Dendritic cell treated with granulocyte-macrophage colony-stimulating factor and Interleukin-4, amounts not matched to agents 40 ng/mL and 50 ng/mL, for 4 days (primary cell): ENCODE results near the gene RND3.

Experiments used
- H3K27ac Mint-ChIP-seq: one replicate; pipeline ENCODE4 v1.8.0; 2022; ENCODE audit warnings: mild to moderate bottlenecking, mixed read lengths
- H3K27me3 Mint-ChIP-seq: one replicate; pipeline ENCODE4 v1.8.0; 2022; ENCODE audit warnings: mild to moderate bottlenecking, mixed read lengths
- H3K36me3 Mint-ChIP-seq: one replicate; pipeline ENCODE4 v1.8.0; 2022; ENCODE audit warnings: low read depth, mixed read lengths
- H3K4me1 Mint-ChIP-seq: one replicate; pipeline ENCODE4 v1.8.0; 2022; ENCODE audit warnings: low read depth, mixed read lengths
- H3K4me3 Mint-ChIP-seq: one replicate; pipeline ENCODE4 v1.8.0; 2022; ENCODE audit warnings: mild to moderate bottlenecking, moderate library complexity, mixed read lengths
- H3K9me3 Mint-ChIP-seq: one replicate; pipeline ENCODE4 v1.8.0; 2022; ENCODE audit warnings: mixed read lengths
- intact Hi-C: fragments of 100-400 bp; cut with micrococcal nuclease; formaldehyde crosslinking; loops from one replicate; pipeline ENCODE4 v1.15.0; 2022

The RND3 gene

DNA sequence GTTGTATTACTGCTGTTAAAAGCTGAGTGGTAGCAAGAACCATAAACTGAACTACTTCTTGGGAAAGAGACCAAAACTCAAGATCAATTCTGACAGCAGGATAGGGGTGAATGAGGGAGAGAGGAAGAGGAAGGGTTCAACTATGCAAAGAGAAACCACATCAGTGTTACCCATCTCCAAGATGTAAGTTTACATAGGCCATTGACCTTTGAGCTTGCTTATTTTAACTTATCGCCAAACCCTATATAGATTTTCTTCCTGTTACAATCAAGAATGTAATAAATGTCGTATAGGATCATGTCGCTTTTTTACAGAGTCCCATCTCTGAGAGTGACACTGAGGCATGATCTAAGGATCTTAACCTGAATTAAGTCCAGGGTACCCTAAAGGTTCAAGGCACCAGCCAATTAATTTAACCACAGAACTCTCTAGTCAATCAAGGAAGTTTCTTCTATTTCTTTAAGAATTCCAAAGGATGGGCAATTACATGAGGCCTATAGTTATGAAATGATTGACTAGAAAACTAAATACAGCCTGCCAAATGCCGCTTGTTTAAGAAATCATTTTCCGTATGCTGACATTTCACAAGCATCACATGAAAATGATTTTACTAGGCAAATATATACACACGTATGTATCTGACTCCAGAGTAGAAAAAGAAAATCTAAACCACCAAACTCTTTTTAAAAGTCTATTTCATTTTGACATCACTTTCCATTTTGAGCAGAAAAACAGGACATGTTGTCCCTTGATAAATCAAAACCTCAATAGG is 11.8 kb downstream of the RND3 start:
- H3K36me3 Mint-ChIP-seq = no peaks in the 10 kb centered on the region
- H3K4me3 Mint-ChIP-seq = no peak overlapping the region
- intact Hi-C loops = no loop called here
- H3K9me3 Mint-ChIP-seq = no peaks in the 10 kb centered on the region
- no peaks in the 10 kb centered on the region for H3K27me3 Mint-ChIP-seq
- H3K27ac Mint-ChIP-seq = no peak overlapping the region
- no peaks in the 10 kb centered on the region for H3K4me1 Mint-ChIP-seq

DNA sequence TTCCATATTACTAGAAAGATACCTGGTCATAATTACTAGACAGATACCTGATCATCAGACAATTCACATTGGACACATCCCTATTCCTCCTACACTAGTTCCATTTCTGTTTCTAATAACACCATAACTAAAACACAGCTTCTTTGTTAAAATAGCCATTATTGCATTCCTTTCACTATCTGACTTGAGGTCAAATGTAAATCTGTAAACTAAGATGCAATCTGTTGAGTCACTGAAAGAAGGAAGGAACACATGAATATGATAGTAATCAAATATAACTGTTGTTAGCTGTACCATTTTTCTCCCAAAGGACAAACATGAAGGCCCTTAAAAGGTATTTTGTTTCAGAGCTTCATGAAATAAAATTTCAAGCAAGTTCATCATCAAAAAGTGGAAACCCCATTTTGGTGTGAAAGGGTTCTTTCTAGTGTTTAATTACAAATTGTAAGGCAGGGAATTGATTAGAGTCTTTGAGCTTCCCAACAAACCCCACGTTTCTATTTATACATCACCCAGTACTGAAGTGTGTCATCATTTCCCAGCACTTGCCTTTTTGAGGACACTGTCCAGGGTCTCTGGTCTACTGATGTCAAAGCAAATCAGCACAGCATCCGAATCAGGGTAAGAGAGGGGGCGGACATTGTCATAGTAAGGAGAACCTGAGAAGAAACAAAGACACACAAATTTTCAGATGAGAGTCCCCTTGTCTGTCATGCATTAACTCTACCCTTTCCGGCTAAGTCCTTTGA is 13.0 kb downstream of the RND3 start:
- Mint-ChIP-seq H3K4me1 (no peaks in the 10 kb centered on the region), H3K27me3 (no peaks in the 10 kb centered on the region), H3K27ac (no peak overlapping the region), H3K4me3 (no peak overlapping the region), H3K36me3 (no peaks in the 10 kb centered on the region), H3K9me3 (no peaks in the 10 kb centered on the region)
- intact Hi-C loops = no loop called here

DNA sequence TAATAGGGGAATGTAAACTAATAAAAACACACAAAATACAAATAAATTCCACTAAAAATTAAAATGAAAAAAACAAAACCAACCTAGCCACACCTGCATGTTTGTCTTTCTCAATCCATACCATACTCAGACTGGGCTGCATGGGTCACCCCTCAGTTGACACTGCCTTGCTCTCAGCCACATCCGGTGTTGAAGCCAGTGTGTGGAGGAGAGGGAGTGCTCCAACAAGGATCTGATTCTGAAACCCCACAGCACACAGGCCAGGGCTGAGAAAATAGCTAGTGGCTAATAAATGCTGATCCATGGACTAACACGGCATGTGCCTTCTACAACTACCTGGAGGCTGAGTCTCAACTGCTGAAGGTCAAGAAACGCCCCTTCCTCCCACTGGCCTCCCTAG is 13.7 kb downstream of the RND3 start:
- H3K27ac Mint-ChIP-seq = no peak overlapping the region
- H3K36me3 Mint-ChIP-seq = no peaks in the 10 kb centered on the region
- H3K9me3 Mint-ChIP-seq = no peaks in the 10 kb centered on the region
- H3K27me3 Mint-ChIP-seq = no peaks in the 10 kb centered on the region
- no peak overlapping the region for H3K4me3 Mint-ChIP-seq
- intact Hi-C loops = no loop called here
- H3K4me1 Mint-ChIP-seq = no peaks in the 10 kb centered on the region

DNA sequence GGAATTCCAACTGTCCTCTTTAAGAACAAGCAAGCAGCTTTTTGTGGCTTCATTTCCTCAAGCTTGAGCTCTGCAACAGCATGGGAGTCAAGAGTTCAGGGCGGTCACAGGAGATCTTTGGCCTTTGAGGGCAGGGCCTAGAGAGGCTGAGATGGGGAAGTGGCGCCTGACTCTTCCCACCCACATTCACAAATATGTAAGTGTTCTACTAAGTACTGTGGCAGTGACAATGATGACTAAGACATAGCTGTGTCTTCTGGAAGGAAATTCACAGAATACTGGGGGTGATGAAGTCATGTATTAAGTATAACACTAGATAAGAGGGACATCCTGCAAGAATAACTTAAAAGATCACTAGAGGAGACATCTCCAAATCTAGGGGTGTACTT is 15.0 kb downstream of the RND3 start:
- H3K4me1 Mint-ChIP-seq = no peaks in the 10 kb centered on the region
- intact Hi-C loops = no loop called here

DNA sequence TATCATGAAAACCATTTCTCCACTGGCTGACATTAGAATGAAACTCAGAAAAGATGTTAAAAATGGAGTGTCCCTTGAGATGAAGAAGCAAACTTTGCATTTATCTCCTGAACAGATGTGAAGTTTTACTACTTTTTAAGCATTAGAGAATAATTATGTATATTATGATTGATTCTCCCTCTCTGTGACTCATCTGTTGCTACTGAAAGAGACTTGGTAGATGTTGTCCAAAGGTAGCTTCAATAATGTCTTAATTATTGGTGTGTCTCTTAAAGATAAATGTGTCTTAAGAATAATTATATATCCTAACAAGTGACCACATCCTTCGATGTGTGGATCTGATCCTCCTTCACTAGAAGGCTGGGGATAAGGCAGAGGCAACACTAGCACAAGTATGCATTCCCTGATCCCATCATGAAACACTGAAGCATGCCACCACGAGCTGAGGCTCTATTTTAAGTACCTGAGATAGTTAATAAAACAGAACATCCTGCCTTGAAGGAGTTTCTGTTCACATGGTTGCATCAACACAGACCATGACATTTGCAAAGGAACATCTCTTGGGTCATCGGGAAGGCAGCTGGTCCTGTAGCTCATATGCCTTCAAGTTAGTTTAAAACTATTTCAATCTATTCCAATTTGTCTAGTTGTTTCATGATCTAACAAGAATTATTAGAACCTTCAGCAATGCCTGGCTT is 15.5 kb downstream of the RND3 start:
- intact Hi-C loops = no loop called here
- Mint-ChIP-seq H3K4me1 (no peaks in the 10 kb centered on the region), H3K27me3 (no peaks in the 10 kb centered on the region), H3K9me3 (no peaks in the 10 kb centered on the region), H3K4me3 (no peak overlapping the region), H3K27ac (no peak overlapping the region), H3K36me3 (no peaks in the 10 kb centered on the region)

More for the DNA sequence above, 15.0 kb downstream of the RND3 start:
- Mint-ChIP-seq H3K9me3 (no peaks in the 10 kb centered on the region), H3K4me3 (no peak overlapping the region), H3K27ac (no peak overlapping the region), H3K27me3 (no peaks in the 10 kb centered on the region), H3K36me3 (no peaks in the 10 kb centered on the region)

DNA sequence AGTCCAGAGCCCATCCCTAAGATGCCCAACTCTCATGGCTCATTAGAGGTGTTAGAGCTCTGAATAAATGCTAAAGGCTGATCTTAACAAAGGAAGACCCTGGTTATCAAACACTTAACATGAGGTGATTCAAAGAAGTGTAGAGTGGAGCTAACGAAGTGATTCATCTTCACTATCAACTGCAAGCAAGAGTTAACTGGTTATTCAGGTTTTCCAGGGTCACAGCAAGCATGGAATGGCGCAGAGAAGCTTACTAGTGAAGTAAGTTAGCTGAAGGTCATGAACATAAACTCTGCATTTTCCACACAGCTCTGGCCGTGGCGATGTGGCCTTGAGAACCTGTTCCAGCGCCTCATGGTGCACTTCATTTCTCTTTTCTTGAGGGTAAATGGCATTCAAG is 17.0 kb downstream of the RND3 start:
- Mint-ChIP-seq H3K27ac (no peak overlapping the region), H3K27me3 (no peaks in the 10 kb centered on the region), H3K9me3 (no peaks in the 10 kb centered on the region), H3K36me3 (no peaks in the 10 kb centered on the region), H3K4me1 (no peaks in the 10 kb centered on the region), H3K4me3 (no peak overlapping the region)
- intact Hi-C loops = no loop called here

DNA sequence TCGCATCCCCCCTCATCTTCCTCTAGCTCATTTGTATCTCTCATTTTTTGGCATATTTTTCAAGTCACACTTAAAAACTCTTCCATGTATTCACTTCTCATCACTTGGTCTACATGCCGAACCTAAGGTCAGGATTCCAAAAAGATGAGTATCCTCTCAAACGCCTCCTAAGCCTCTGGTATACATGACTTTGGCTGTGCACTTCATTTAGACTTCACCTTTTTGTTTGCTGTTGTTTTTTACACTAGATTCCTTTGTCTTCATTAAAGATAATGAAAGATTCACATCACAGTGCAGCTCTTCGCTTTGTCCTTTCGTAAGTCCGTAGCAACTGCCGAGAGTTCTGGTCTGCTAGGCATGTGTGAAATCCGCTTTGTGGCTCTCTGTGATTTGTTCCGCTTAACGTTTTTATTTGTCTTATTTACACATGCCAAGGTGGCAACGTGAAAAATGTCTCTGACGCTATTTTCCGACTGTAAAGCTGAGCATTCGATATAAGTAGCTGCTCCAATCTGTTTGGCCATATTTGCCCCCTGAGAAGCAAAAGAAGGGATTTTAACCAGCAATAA is 17.7 kb downstream of the RND3 start:
- intact Hi-C loops = no loop called here
- no peak overlapping the region for H3K27ac Mint-ChIP-seq
- no peaks in the 10 kb centered on the region for H3K36me3 Mint-ChIP-seq

DNA sequence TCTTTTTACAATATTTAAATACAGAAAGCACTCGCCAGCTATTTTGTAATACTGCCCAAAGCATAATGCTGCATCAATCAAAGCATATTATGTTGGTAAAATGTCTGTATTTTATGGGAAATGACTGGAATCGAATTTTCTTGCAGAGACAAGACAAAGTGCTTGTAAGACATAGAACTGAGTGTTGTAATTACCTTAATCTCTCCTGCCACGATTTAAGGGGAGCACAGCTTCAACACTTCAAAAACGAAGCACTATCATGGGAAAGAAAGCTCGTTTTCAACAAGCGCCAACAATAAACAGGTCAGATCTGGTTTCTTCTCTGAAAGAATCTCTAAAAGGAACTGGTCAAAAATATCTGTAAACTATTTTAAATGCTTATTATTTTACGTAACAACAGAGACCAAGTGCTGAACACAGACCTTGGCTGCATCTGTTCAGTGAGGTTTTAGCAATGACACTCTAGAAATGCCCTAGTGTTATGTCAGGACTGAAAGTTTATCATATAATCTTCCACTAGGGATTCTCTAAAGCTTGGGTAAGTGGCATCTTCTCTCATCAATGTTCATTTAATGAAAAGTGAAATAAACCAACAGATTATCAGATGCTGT is 19.0 kb downstream of the RND3 start:
- intact Hi-C loops = no loop called here
- H3K36me3 Mint-ChIP-seq = no peaks in the 10 kb centered on the region
- no peak overlapping the region for H3K27ac Mint-ChIP-seq
- no peaks in the 10 kb centered on the region for H3K4me1 Mint-ChIP-seq
- H3K9me3 Mint-ChIP-seq = no peaks in the 10 kb centered on the region
- H3K4me3 Mint-ChIP-seq = no peak overlapping the region
- H3K27me3 Mint-ChIP-seq = no peaks in the 10 kb centered on the region

More for the DNA sequence above, 17.7 kb downstream of the RND3 start:
- Mint-ChIP-seq H3K4me1 (no peaks in the 10 kb centered on the region), H3K9me3 (no peaks in the 10 kb centered on the region), H3K4me3 (no peak overlapping the region), H3K27me3 (no peaks in the 10 kb centered on the region)

DNA sequence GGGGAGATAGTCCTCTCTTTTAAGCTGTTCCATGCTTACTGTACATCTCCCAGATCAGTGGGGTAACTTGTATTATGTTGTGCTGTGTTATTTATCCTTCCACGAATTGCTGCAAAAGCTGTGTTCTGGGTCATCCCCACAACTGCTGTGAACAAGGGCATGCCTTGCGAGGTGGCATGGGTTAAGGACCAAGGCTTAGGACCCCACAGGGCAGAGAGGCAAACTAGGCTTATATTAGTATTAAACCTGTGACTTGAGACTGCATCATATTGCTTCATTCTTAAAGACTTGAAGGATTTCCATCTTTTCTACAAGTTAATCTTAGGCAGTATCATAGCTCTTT is 19.9 kb downstream of the RND3 start:
- intact Hi-C loops = no loop called here
- Mint-ChIP-seq H3K9me3 (no peaks in the 10 kb centered on the region), H3K27me3 (no peaks in the 10 kb centered on the region), H3K4me1 (no peaks in the 10 kb centered on the region), H3K27ac (no peak overlapping the region), H3K4me3 (no peak overlapping the region), H3K36me3 (no peaks in the 10 kb centered on the region)

DNA sequence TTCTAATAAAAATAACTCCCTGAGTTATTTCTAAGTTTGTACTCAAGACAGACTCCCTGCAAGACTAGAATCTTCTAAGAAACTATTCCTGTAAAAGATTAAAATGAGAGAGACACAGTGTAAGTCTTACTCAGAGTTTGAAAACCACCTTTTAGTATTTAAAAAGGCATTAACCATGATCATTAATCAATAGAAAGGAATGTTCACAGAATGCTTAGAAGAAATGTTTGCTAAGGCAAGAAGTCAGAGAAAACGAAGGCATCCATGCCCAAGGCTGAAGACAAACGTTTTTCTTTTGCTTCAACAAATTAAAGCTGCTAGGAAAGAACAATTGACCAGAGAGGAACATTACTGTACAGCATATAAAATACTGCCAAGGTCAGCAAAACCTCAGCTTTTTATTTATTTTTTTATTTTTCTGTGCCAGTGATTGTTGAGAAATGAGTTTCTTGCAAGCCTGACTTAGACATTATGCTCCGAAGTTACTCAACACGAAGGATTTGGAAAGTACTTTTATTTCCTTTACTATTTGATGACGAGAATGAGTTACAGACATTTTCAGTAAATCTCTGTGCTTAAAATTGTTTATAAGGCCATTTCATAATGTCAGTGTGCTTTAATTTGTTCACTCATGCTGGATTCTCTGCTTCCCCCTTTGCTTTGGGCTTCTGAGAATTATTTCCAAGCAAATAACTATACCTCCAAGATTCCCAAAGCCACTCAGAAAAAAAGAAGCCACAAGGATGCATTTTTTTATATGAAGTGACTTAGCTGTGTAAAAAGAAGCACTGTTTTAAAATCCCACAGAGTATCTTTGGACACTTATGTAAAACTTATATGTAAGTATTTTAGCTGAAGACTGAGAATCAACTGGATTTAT is 20.5 kb downstream of the RND3 start:
- H3K27me3 Mint-ChIP-seq = no peaks in the 10 kb centered on the region
- intact Hi-C loops = no loop called here
- no peaks in the 10 kb centered on the region for H3K36me3 Mint-ChIP-seq
- no peaks in the 10 kb centered on the region for H3K9me3 Mint-ChIP-seq
- no peak overlapping the region for H3K4me3 Mint-ChIP-seq
- H3K4me1 Mint-ChIP-seq = no peaks in the 10 kb centered on the region
- H3K27ac Mint-ChIP-seq = no peak overlapping the region

DNA sequence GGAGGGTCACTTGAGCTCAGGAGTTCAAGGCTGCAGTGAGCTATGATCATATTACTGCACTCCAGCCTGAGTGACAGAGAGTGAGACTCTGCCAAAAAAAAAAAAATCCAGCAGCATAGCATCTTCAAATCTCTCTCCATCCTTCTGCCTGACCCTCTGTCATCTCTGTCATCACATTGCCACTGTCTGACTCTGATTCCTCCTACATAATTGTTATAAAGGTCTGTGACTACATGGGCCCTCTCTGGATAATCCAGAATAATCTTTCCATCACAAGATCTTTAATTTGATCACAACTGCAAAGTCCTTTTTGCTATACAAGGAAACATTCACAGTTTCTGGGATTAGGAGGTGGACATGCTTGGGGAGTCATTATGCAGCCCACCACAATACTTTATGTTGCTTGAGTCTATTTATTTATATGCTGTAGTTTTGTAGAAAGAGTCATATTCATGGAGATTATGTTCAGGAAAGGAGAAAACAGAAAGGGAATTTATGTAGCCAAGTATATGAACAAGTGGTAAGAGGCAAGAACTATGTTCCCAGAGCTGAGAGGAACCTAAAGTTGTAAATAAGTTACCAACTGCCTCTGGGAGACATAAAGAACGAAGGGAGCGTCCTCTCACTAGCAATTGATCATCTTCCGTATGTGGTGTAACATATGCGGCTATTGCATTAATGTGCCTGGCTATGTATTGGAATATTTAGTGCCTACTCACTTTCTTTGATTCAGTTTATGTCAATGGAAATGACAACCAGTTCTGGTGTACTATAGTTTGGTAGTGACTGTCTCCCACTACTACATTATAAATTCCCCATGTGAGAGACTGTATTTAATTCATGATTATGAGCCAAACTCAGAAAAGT is 21.5 kb downstream of the RND3 start:
- no peaks in the 10 kb centered on the region for H3K4me1 Mint-ChIP-seq
- H3K36me3 Mint-ChIP-seq = no peaks in the 10 kb centered on the region
- H3K27ac Mint-ChIP-seq = no peak overlapping the region
- intact Hi-C loops = no loop called here
- no peaks in the 10 kb centered on the region for H3K9me3 Mint-ChIP-seq
- no peaks in the 10 kb centered on the region for H3K27me3 Mint-ChIP-seq
- H3K4me3 Mint-ChIP-seq = no peak overlapping the region

DNA sequence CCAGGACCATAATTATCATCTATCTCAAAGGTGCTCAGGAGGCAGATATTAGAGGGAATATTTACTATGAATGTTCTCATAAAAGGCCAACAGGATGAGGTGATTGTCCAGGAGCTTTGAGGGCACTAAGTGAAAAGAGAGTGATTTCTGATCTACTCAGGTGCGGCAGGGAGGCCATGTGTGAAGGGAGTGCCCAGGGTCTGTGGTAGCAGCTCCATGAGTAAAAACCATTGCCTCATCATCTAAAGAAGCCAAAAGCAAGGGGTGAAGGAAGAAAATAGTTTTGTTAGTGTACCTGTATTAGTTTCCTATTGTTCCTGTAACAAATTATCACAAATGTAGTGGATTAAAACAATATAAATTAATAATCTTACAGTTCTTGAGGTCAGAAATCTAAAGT is 22.5 kb downstream of the RND3 start:
- H3K36me3 Mint-ChIP-seq = no peaks in the 10 kb centered on the region
- no peaks in the 10 kb centered on the region for H3K27me3 Mint-ChIP-seq
- no peak overlapping the region for H3K4me3 Mint-ChIP-seq
- intact Hi-C loops = no loop called here
- H3K4me1 Mint-ChIP-seq = no peaks in the 10 kb centered on the region
- H3K9me3 Mint-ChIP-seq = no peaks in the 10 kb centered on the region
- H3K27ac Mint-ChIP-seq = no peak overlapping the region
